Spleen (tissue), 7 donors: ENCODE results near the gene MAGI2.

Experiments
- POLR2A ChIP-seq, 3 donors: fragments of 450-650 bp; IDR thresholded peaks; one replicate each; pipeline ENCODE4 v1.5.1; 2017; ENCODE audit warnings: antibody characterized with exemption in 3 of 3, mild to moderate bottlenecking in 1 of 3
- TF ChIP-seq, protein P1 (sequence below), 11 experiments: fragments of 200-600 bp in 7 of 11; fragments of 450-650 bp in 4 of 11; sonication (generic) in 4 of 11; IDR thresholded peaks in 8 of 11; conservative IDR thresholded peaks in 3 of 11; 1 replicate in 7 of 11; 2 replicates in 4 of 11; pipeline versions ENCODE4 v1.4.0 to v1.8.0; 2016 to 2021; ENCODE audit warnings: antibody characterized with exemption in 11 of 11, inconsistent platforms in 4 of 11, mild to moderate bottlenecking in 1 of 11
- donor health status: DM: no; HTN: no; CAD: no; lungs with moderate emphysema.
- donor health status: DM: no; HTN: no; CAD: no.
- donor health status: DM: no; HTN: no; CAD: no.

- TF ChIP-seq POLR2A (IDR thresholded peaks at IDR 0.05), result no peak
- TF ChIP-seq, protein P1, sequence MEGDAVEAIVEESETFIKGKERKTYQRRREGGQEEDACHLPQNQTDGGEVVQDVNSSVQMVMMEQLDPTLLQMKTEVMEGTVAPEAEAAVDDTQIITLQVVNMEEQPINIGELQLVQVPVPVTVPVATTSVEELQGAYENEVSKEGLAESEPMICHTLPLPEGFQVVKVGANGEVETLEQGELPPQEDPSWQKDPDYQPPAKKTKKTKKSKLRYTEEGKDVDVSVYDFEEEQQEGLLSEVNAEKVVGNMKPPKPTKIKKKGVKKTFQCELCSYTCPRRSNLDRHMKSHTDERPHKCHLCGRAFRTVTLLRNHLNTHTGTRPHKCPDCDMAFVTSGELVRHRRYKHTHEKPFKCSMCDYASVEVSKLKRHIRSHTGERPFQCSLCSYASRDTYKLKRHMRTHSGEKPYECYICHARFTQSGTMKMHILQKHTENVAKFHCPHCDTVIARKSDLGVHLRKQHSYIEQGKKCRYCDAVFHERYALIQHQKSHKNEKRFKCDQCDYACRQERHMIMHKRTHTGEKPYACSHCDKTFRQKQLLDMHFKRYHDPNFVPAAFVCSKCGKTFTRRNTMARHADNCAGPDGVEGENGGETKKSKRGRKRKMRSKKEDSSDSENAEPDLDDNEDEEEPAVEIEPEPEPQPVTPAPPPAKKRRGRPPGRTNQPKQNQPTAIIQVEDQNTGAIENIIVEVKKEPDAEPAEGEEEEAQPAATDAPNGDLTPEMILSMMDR (IDR thresholded peaks at IDR 0.05 in 8 of 11, conservative IDR thresholded peaks at IDR 0.05 in 3 of 11), result no peak
These were observed 444.7 kb downstream of the MAGI2 start for GRCh38 chr7:79008786-79009185.
